H1 (cell line): ENCODE data around the gene CIRBP. TPM values are rescaled to one million over a fixed set of nuclear protein-coding genes. Genes with fewer than 3 reads are reported as not detected.

ENCODE experiments used
- CTCF ChIA-PET: fragments of 300-600 bp; sonication (Branson Sonifier 250); formaldehyde crosslinking; loops from one replicate; lab custom pipeline; 2021; ENCODE audit not compliant: partially characterized antibody; lab: Charles Lee
- POLR2A ChIA-PET: fragments of 300-600 bp; sonication (Branson Sonifier 250); formaldehyde crosslinking; loops from one replicate; lab custom pipeline; 2021; ENCODE audit warnings: inconsistent platforms; ENCODE audit not compliant: partially characterized antibody; lab: Charles Lee
- DNase-seq, 2 experiments: peaks; one replicate each; pipeline versions ENCODE4 v3.0.0 to v3.0.0-alpha.2; 2010 to 2022; ENCODE audit warnings: low spot score in 2 of 2, low read depth in 1 of 2, mixed read lengths in 1 of 2
- FAIRE-seq: peaks from 2 replicates; lab custom pipeline; 2011; peaks lifted over from hg19 to GRCh38; lab: Jason Lieb, UNC
- H2AFZ ChIP-seq: 2 replicates; pipeline ENCODE4 v1.8.1; 2012; ENCODE audit warnings: low read length, inconsistent platforms
- H2AK5ac ChIP-seq: 2 replicates; pipeline ENCODE4 v1.6.1; 2013; ENCODE audit warnings: low read depth, low read length
- H2BK120ac ChIP-seq: replicated peaks from 2 replicates; pipeline ENCODE3; 2013; ENCODE audit warnings: low read depth, low read length, inconsistent platforms
- H2BK12ac ChIP-seq: 2 replicates; pipeline ENCODE4 v1.6.1; 2013; ENCODE audit warnings: low read depth, low read length
- H2BK15ac ChIP-seq: 2 replicates; pipeline ENCODE4 v1.6.1; 2013; ENCODE audit warnings: low read length
- H2BK20ac ChIP-seq: 2 replicates; pipeline ENCODE4 v1.6.1; 2013; ENCODE audit warnings: low read length
- H2BK5ac ChIP-seq: 2 replicates; pipeline ENCODE4 v1.6.1; 2013; ENCODE audit warnings: low read depth, low read length
- H3K14ac ChIP-seq: 2 replicates; pipeline ENCODE4 v1.6.1; 2013; ENCODE audit warnings: inconsistent platforms; ENCODE audit not compliant: insufficient read length
- H3K18ac ChIP-seq: 2 replicates; pipeline ENCODE4 v1.6.1; 2013; ENCODE audit warnings: low read length; ENCODE audit errors: extremely low read depth
- H3K23ac ChIP-seq: 2 replicates; pipeline ENCODE4 v1.6.1; 2013; ENCODE audit warnings: inconsistent platforms; ENCODE audit not compliant: insufficient read length
- H3K23me2 ChIP-seq: 2 replicates; pipeline ENCODE4 v1.6.1; 2013; ENCODE audit warnings: low read depth, low read length
- H3K27ac ChIP-seq: 2 replicates; pipeline ENCODE4 v1.6.1; 2011; ENCODE audit warnings: low read depth, low read length, inconsistent platforms
- H3K27me3 ChIP-seq, 4 experiments: replicated peaks in 1 of 4; 1 replicate in 1 of 4; 2 replicates in 3 of 4; pipeline versions ENCODE4 v1.6.1 to v1.8.1; 2011 to 2013; ENCODE audit warnings: low read length in 3 of 4, mild to moderate bottlenecking in 3 of 4, inconsistent platforms in 2 of 4, mixed read lengths in 2 of 4, moderate library complexity in 1 of 4; ENCODE audit not compliant: control insufficient read depth in 3 of 4, insufficient read depth in 3 of 4; ENCODE audit errors: extremely low read depth in 1 of 4
- H3K36me3 ChIP-seq, 4 experiments: 2 replicates each; pipeline versions ENCODE4 v1.6.1 to v1.8.1; 2011 to 2013; ENCODE audit warnings: mild to moderate bottlenecking in 4 of 4, low read length in 3 of 4, moderate library complexity in 2 of 4, control low read depth in 1 of 4, inconsistent platforms in 1 of 4; ENCODE audit not compliant: insufficient read depth in 4 of 4, control insufficient read depth in 2 of 4
- H3K4ac ChIP-seq: replicated peaks from 2 replicates; pipeline ENCODE3; 2013; ENCODE audit warnings: low read length, low read depth, mixed read lengths, inconsistent platforms; ENCODE audit not compliant: insufficient read length
- H3K4me1 ChIP-seq, 4 experiments: replicated peaks in 1 of 4; 1 replicate in 1 of 4; 2 replicates in 3 of 4; pipeline versions ENCODE4 v1.6.1 to v1.8.1; 2011 to 2013; ENCODE audit warnings: low read length in 3 of 4, inconsistent platforms in 2 of 4, mixed read lengths in 1 of 4; ENCODE audit not compliant: insufficient read depth in 4 of 4, control insufficient read depth in 3 of 4
- H3K4me2 ChIP-seq, 2 experiments: 2 replicates each; pipeline versions ENCODE4 v1.6.1 to v1.8.1; 2011 to 2013; ENCODE audit warnings: low read depth in 2 of 2, low read length in 2 of 2, control low read depth in 1 of 2, inconsistent platforms in 1 of 2, mild to moderate bottlenecking in 1 of 2; ENCODE audit not compliant: insufficient read depth in 1 of 2
- H3K4me3 ChIP-seq, 4 experiments: fragments of 200-600, 300-600 bp in 1 of 4; sonication (generic), shearing (Covaris generic), sonication (Bioruptor Twin) in 1 of 4; 2 replicates each; pipeline versions ENCODE4 v1.5.1 to v1.8.1; 2011 to 2016; ENCODE audit warnings: low read length in 4 of 4, low read depth in 3 of 4, control low read depth in 2 of 4, inconsistent platforms in 2 of 4, mild to moderate bottlenecking in 2 of 4, mixed read lengths in 1 of 4, moderate library complexity in 1 of 4; ENCODE audit not compliant: insufficient read depth in 2 of 4; ENCODE audit errors: extremely low read depth in 1 of 4
- H3K56ac ChIP-seq: replicated peaks from 2 replicates; pipeline ENCODE3; 2013; ENCODE audit warnings: low read depth, mild to moderate bottlenecking, mixed read lengths, low read length, inconsistent platforms; ENCODE audit not compliant: insufficient read length
- H3K79me1 ChIP-seq: 2 replicates; pipeline ENCODE4 v1.6.1; 2013; ENCODE audit warnings: low read depth, low read length, control low read depth
- H3K79me2 ChIP-seq, 2 experiments: 2 replicates each; pipeline versions ENCODE4 v1.6.1 to v1.8.1; 2012 to 2013; ENCODE audit warnings: low read length in 2 of 2, mild to moderate bottlenecking in 2 of 2, inconsistent platforms in 1 of 2; ENCODE audit not compliant: insufficient read depth in 2 of 2, control insufficient read depth in 1 of 2
- H3K9ac ChIP-seq, 4 experiments: replicated peaks in 1 of 4; 1 replicate in 1 of 4; 2 replicates in 3 of 4; pipeline versions ENCODE4 v1.6.1 to v1.8.1; 2011 to 2013; ENCODE audit warnings: low read depth in 3 of 4, low read length in 3 of 4, control low read depth in 2 of 4, mild to moderate bottlenecking in 2 of 4, moderate library complexity in 2 of 4, inconsistent platforms in 1 of 4; ENCODE audit errors: extremely low read depth in 1 of 4
- H3K9me3 ChIP-seq, 2 experiments: 2 replicates each; pipeline versions ENCODE4 v1.6.1 to v1.8.1; 2012 to 2013; ENCODE audit warnings: mild to moderate bottlenecking in 2 of 2, moderate library complexity in 2 of 2, control low read depth in 1 of 2, inconsistent platforms in 1 of 2, low read depth in 1 of 2, low read length in 1 of 2, mixed read lengths in 1 of 2; ENCODE audit not compliant: insufficient read depth in 2 of 2
- H4K20me1 ChIP-seq, 2 experiments: replicated peaks in 1 of 2; 2 replicates each; pipeline versions ENCODE3 to v1.8.1; 2011 to 2013; ENCODE audit warnings: inconsistent platforms in 2 of 2, low read length in 2 of 2, mild to moderate bottlenecking in 1 of 2; ENCODE audit not compliant: insufficient read depth in 2 of 2, control insufficient read depth in 1 of 2
- H4K5ac ChIP-seq: 2 replicates; pipeline ENCODE4 v1.6.1; 2013; ENCODE audit warnings: low read length, low read depth, mixed read lengths, inconsistent platforms; ENCODE audit not compliant: insufficient read length
- H4K8ac ChIP-seq: 2 replicates; pipeline ENCODE4 v1.8.0; 2013; ENCODE audit warnings: mild to moderate bottlenecking, moderate library complexity, low read length, inconsistent platforms; ENCODE audit not compliant: insufficient read depth; ENCODE audit errors: extremely low read depth
- H4K91ac ChIP-seq: replicated peaks from 2 replicates; pipeline ENCODE3; 2013; ENCODE audit warnings: low read length, mixed read lengths, inconsistent platforms; ENCODE audit not compliant: insufficient read length
- HDAC2 ChIP-seq, 2 experiments: fragments of 300-600 bp in 1 of 2; sonication (generic) in 1 of 2; IDR thresholded peaks; 2 replicates each; pipeline ENCODE4 v1.6.1; 2011 to 2012; ENCODE audit warnings: low read depth in 2 of 2, low read length in 2 of 2, mild to moderate bottlenecking in 2 of 2, moderate library complexity in 2 of 2, borderline replicate concordance in 1 of 2, inconsistent platforms in 1 of 2
- KDM1A ChIP-seq: fragments of 200-600, 300-600 bp; sonication (generic); IDR thresholded peaks from 2 replicates; pipeline ENCODE4 v1.7.1; 2016; ENCODE audit warnings: mild to moderate bottlenecking, low read length, borderline replicate concordance
- WGBS, 2 experiments: shearing (Covaris generic) in 1 of 2; methylation state at CpG; one replicate each; pipeline versions ENCODE4 v1.1.6 to v1.1.7; 2013 to 2015; ENCODE audit warnings: low lambda C conversion rate in 2 of 2, mixed read lengths in 2 of 2, inconsistent platforms in 1 of 2, low coverage in 1 of 2, missing lambda C conversion rate in 1 of 2; ENCODE audit not compliant: insufficient replicate concordance in 2 of 2, insufficient coverage in 1 of 2, insufficient read length in 1 of 2; ENCODE audit errors: extremely low coverage in 1 of 2, missing lambda C conversion rate in 1 of 2; 5-methylcytosine and 5-hydroxymethylcytosine counted together
- polyA plus RNA-seq, 7 experiments: library from polyadenylated mRNA; depleted of rRNA in 3 of 7; stranded (reverse) in 5 of 7; unstranded in 2 of 7; fragments of >200 nt in 5 of 7; fragments of 200-250 nt in 2 of 7; gene quantifications; 1 replicate in 5 of 7; 2 replicates in 1 of 7; 4 replicates in 1 of 7; pipeline versions ENCODE4 v1.2.1 to v1.2.3, GENCODE V29; 2011 to 2013; ENCODE audit warnings: missing spikeins in 2 of 7, mixed read lengths in 2 of 7
- total RNA-seq: library from RNA; stranded (reverse); fragmentation: NEBNext Ultra II Directional; extraction: Animal tissue kit (Norgen Biotek cat#: 25700); gene quantifications from 2 replicates; pipeline ENCODE4 v1.2.1, GENCODE V29; 2021

The CIRBP gene
- total and polyA plus RNA-seq, 2 of the 8 experiments (the other 6 are each of a cell fraction or from before 2014, with no cell fraction given) = 175 to 199 TPM

DNA sequence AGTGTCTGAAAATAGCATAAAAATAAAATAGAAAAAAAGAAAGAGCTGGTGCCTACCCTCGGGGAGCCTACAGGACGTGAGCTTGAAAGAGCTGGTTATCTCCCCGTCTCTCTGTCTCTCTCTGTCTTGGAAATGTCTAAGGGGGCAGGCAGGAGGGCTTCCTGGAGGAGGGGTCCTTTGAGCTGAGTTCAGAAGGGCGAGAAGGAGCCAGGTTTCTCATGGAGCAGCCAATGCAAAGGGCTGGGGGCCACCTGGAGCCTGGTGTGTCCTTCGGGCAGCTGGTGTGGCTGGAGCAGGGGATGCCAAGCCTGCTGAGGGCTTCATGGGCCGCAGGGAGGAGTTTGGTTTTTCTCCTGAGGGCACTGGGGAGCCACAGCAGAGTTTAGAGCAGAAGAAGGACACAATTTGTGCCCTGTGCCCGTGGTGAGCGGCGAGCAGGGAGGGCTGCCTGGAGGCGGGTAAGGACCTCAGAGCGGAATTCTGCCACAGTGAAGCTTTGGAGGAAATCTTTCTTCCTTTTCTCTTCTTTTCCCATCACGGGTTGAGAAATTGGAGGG, 55.2 kb downstream of the CIRBP start:
- Histone ChIP-seq H3K56ac (no peak overlapping the region), H2BK15ac (no peak overlapping the region), H3K4me2 (0 out of 4 replicates have a peak overlapping the region, but pooled peaks of 1 of the 2 experiments have one; percentile 32), H3K4me1 (no peaks in the 10 kb centered on the region), H4K8ac (no peak overlapping the region), H4K91ac (no peak overlapping the region), H3K79me1 (no peaks in the 10 kb centered on the region), H3K4me3 (no peak overlapping the region), H3K27ac (no peak overlapping the region), H3K18ac (no peak overlapping the region), H2BK20ac (no peak overlapping the region), H3K23me2 (no peaks in the 10 kb centered on the region), H3K23ac (no peak overlapping the region), H3K14ac (no peak overlapping the region), H2AK5ac (no peak overlapping the region), H3K9ac (no peak overlapping the region), H3K27me3 (no peaks in the 10 kb centered on the region; a peak in 1 of 7 replicates), H3K36me3 (no peaks in the 10 kb centered on the region), H4K20me1 (no peaks in the 10 kb centered on the region), H2AFZ (no peak overlapping the region), H3K4ac (no peak overlapping the region), H4K5ac (no peak overlapping the region), H3K79me2 (no peaks in the 10 kb centered on the region), H2BK5ac (no peak overlapping the region), H2BK120ac (no peak overlapping the region), H3K9me3 (no peaks in the 10 kb centered on the region), H2BK12ac (no peak overlapping the region)
- FAIRE-seq = no peak
- ChIA-PET CTCF (interaction anchor here (0.9 to 1.0 kb wide), 3 partner anchors 8 to 477 kb away, joined by 3 to 4 read pairs (median 3); no protein-coding TSS in a partner anchor), POLR2A (interaction anchor here (0.9 to 1.6 kb wide), 3 partner anchors 13 to 49 kb away, joined by 3 read pairs; partner anchors contain the start of gene FAM174C)
- WGBS, 2 experiments = 86% methylated on average over 12 of the region's 12 CpGs; no CpG with 5 or more reads in 1 of the 2 experiments
- DNase-seq = no peak
- no peak for TF ChIP-seq HDAC2 (IDR thresholded peaks at IDR 0.05; ENCODE audit: borderline replicate concordance in 1 of 2, low read depth in 2 of 2, low read length in 2 of 2)
- 0 out of 2 replicates have a peak, but pooled peaks have one; percentile 10 for TF ChIP-seq KDM1A
